ENCODE measurements around the gene TSPAN12. TPM values are rescaled to one million over a fixed set of nuclear protein-coding genes. Genes with fewer than 3 reads are reported as not detected.

TSPAN12 gene
- total and polyA plus RNA-seq, 12 donors: 9.4 to 166 (median 80.6) TPM

DNA sequence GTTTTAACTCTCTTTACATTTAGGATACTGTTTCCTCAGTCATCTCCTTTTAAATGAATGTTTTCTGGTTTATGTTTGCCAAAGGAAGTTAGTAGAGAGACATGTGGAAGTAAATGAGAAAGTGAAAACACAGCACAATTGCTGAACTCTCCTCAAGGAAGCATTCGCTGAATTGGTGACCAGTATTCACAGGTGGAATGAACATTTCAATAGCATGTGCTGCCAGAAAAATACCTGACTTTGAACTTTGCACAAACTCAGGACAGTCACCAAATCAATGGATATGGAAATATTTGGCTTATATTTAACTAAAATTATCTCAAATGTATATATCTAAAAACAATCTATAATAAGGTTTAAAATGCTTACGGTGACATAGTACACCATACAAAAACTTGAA lies 28.5 kb downstream of the TSPAN12 start:
- no peak for DNase-seq
- Histone ChIP-seq H3K9me3 (replicated peaks in 1 of 3) (no peaks in the 10 kb centered on the region), H3K4me3 (no peak overlapping the region), H3K27me3 (no peaks in the 10 kb centered on the region), H3K27ac (no peak overlapping the region), H3K36me3 (replicated peaks in 1 of 2) (no peaks in the 10 kb centered on the region), H3K4me1 (replicated peaks in 1 of 2) (no peaks in the 10 kb centered on the region)
- intact Hi-C loops (cut with DNase I): no loop called here
- WGBS, 4 donors: 83 to 88% (median 87%) methylated on average over 2 of the region's 2 CpGs
- no peak for TF ChIP-seq POLR2A (IDR thresholded peaks at IDR 0.05)
- TF ChIP-seq, protein P1, sequence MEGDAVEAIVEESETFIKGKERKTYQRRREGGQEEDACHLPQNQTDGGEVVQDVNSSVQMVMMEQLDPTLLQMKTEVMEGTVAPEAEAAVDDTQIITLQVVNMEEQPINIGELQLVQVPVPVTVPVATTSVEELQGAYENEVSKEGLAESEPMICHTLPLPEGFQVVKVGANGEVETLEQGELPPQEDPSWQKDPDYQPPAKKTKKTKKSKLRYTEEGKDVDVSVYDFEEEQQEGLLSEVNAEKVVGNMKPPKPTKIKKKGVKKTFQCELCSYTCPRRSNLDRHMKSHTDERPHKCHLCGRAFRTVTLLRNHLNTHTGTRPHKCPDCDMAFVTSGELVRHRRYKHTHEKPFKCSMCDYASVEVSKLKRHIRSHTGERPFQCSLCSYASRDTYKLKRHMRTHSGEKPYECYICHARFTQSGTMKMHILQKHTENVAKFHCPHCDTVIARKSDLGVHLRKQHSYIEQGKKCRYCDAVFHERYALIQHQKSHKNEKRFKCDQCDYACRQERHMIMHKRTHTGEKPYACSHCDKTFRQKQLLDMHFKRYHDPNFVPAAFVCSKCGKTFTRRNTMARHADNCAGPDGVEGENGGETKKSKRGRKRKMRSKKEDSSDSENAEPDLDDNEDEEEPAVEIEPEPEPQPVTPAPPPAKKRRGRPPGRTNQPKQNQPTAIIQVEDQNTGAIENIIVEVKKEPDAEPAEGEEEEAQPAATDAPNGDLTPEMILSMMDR (IDR thresholded peaks at IDR 0.05): no peak

DNA sequence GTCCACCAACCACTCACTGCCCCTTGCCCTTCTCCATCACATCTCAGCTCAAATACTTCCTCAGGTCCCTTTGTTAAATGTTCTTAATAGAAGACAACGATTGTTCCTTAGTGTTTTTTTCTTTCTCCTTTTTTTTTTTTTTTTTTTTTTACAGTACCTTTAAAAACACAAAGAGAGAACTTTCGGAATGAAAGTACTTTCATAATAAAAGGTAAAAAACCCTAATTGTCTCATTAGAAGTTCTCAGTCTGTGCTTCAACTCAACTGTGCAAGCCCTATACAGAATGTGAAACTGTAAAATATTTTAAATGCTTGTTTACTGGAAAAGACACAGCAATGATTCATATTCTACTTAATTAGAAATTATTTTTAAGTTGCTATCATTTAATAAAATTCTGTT lies 29.4 kb downstream of the TSPAN12 start:
- Histone ChIP-seq H3K27me3 (no peaks in the 10 kb centered on the region), H3K4me1 (replicated peaks in 1 of 2) (no peaks in the 10 kb centered on the region), H3K4me3 (no peak overlapping the region), H3K27ac (no peak overlapping the region), H3K9me3 (replicated peaks in 1 of 3) (no peaks in the 10 kb centered on the region), H3K36me3 (replicated peaks in 1 of 2) (no peaks in the 10 kb centered on the region)
- 61 to 71% (median 67%) methylated on average over 2 of the region's 2 CpGs for WGBS, 4 donors
- no peak for TF ChIP-seq POLR2A (IDR thresholded peaks at IDR 0.05)
- TF ChIP-seq, protein P1 (IDR thresholded peaks at IDR 0.05): no peak
- no peak for DNase-seq
- intact Hi-C loops (cut with DNase I): no loop called here

DNA sequence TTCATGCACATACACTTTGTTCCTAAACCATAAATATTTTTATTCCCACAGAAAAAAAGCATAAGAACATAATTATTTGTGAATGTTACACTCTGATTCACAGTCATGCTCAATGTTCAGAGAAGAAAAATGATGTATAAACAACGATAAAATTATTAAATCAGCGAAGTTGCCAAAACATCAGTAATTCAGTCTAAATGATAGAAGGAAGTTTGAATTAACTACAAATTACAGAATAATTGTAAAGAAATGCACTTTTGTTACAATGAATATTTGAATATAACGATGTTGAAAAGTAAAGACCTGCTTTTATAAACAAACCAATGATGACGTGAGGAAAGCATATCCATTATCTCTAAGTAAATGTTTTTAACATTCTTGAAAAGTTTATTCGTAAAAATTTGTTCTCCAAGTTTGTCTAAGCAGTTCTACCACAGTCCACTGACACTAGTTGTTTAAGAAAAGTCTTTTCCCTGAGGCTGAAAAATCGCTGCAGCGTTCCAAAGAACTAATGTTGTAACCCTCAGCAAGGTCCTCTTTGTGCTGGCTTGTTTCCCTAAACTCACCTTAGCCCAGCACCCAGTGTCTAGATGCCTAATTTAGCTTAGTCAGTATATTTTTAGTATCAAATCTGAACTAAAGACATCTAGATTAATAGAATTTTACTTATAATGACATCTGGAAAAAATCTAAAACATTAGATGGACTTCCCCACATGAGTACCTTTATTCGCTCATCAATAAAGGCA lies 30.4 kb downstream of the TSPAN12 start:
- no peak for DNase-seq
- Histone ChIP-seq H3K4me1 (replicated peaks in 1 of 2) (no peaks in the 10 kb centered on the region), H3K27ac (no peak overlapping the region), H3K9me3 (replicated peaks in 1 of 3) (no peaks in the 10 kb centered on the region), H3K36me3 (replicated peaks in 1 of 2) (no peaks in the 10 kb centered on the region), H3K4me3 (no peak overlapping the region), H3K27me3 (no peaks in the 10 kb centered on the region)
- TF ChIP-seq, protein P1 (IDR thresholded peaks at IDR 0.05): no peak
- TF ChIP-seq POLR2A (IDR thresholded peaks at IDR 0.05): no peak
- WGBS, 4 donors: 80 to 86% (median 82%) methylated on average over 8 of the region's 8 CpGs
- intact Hi-C loops (cut with DNase I): no loop called here

DNA sequence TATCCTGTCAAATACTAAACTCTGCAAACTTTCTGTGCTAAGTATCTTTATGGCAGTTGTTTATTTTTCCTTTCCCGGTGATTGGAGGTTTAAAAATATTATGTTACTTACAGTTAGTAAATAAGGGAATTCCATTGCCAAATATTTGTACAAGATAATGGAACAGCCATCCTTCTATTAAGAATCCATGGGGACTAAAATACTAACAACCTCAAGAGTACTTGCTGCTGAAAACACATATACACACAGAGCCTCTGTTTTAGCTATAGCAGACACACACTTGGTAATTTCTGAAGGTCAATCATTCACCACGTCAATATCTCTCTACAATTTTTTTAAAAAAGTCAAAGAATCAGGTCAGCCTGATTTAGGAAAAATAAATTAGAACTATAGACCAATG lies 32.4 kb downstream of the TSPAN12 start:
- Histone ChIP-seq H3K36me3 (replicated peaks in 1 of 2) (no peaks in the 10 kb centered on the region), H3K4me3 (no peak overlapping the region), H3K27ac (no peak overlapping the region), H3K27me3 (no peaks in the 10 kb centered on the region), H3K9me3 (replicated peaks in 1 of 3) (no peaks in the 10 kb centered on the region), H3K4me1 (replicated peaks in 1 of 2) (no peaks in the 10 kb centered on the region)
- no peak for TF ChIP-seq POLR2A (IDR thresholded peaks at IDR 0.05)
- TF ChIP-seq, protein P1 (IDR thresholded peaks at IDR 0.05): no peak
- intact Hi-C loops (cut with DNase I): no loop called here
- no peak for DNase-seq
- WGBS, 4 donors: 39 to 51% (median 48%) methylated on average over 2 of the region's 2 CpGs

All from adrenal gland (tissue), 12 donors.